OCI-LY3 (cell line): ENCODE data around the gene HADHB.

Experiments
- CTCF ChIP-seq: fragments of 200-600, 300-600 bp; sonication (generic); IDR thresholded peaks from 2 replicates; pipeline ENCODE4 v1.5.1; 2014; ENCODE audit warnings: antibody characterized with exemption, low read length, low read depth
- EZH2phosphoT487 ChIP-seq: fragments of 200-600 bp; shearing (Covaris generic); IDR thresholded peaks from 2 replicates; pipeline ENCODE4 v1.6.1; 2018; ENCODE audit warnings: antibody characterized with exemption, mixed run types, low read depth

GRCh38 chr2:26212011-26212410 is 32.7 kb upstream of the HADHB start:
- TF ChIP-seq CTCF (no peak), EZH2phosphoT487 (no peak)
